ENCODE measurements around the gene MAP3K19. TPM values are rescaled to one million over a fixed set of nuclear protein-coding genes. Genes with fewer than 3 reads are reported as not detected.
A peak's percentile ranks its signal among the peaks of the same experiment; 100 is the strongest.

Gene MAP3K19
- total RNA-seq, 1 experiment from 2014 or later: not detected

GRCh38 chr2:135004005-135004746 lies 43.1 kb downstream of the MAP3K19 start:
- TF ChIP-seq CTCF (IDR thresholded peaks at IDR 0.05) (peak; percentile 97), POLR2AphosphoS5 (IDR thresholded peaks at IDR 0.05; ENCODE audit: low read depth, low read length) (no peak)
- no TSS peak for BruUV-seq (replicated peaks)
- peak; percentile 57 for DNase-seq (ENCODE audit: low read depth, low spot score)
- Histone ChIP-seq H3K27me3 (ENCODE audit: control insufficient read depth, insufficient read depth, low read length) (peaks cover 3% of the 10 kb centered on the region; the same call in 1 of the 2 replicates), H3K36me3 (ENCODE audit: control insufficient read depth, insufficient read depth, low read length) (no peaks in the 10 kb centered on the region), H3K27ac (ENCODE audit: low read length) (no peak overlapping the region), H3K9me3 (ENCODE audit: control insufficient read depth, insufficient read depth, low read depth, low read length) (no peaks in the 10 kb centered on the region), H3K4me3 (ENCODE audit: low read depth in 2 of 2, low read length in 2 of 2) (no peak overlapping the region), H3K4me1 (ENCODE audit: control insufficient read depth, insufficient read depth, low read length) (peaks cover 4% of the 10 kb centered on the region)
- intact Hi-C loops (cut with micrococcal nuclease; ENCODE audit: unreplicated experiment) (loop anchor here (10.0 kb wide), 2 partner anchors 161 to 711 kb away; no protein-coding TSS in a partner anchor), in situ Hi-C loops (cut with HindIII; ENCODE audit: low pct_unique_long_range_greater_than_20kb, low sequenced_read_pairs) (no loop called here)
- ATAC-seq: peak; percentile 100
- ChIA-PET POLR2A (no interaction called here), CTCF (interaction anchor here (0.5 to 1.4 kb wide), 8 partner anchors 15 to 1150 kb away, joined by 3 to 8 read pairs (median 4); no protein-coding TSS in a partner anchor)

GRCh38 chr2:135002836-135003235 lies 44.4 kb downstream of the MAP3K19 start:
- TF ChIP-seq POLR2AphosphoS5 (IDR thresholded peaks at IDR 0.05; ENCODE audit: low read depth, low read length) (no peak), CTCF (IDR thresholded peaks at IDR 0.05) (no peak), SIN3A (IDR thresholded peaks at IDR 0.05; ENCODE audit: borderline replicate concordance, insufficient read depth, low read depth, low read length) (no peak), TCF7L2 (IDR thresholded peaks at IDR 0.05; ENCODE audit: low read depth, low read length) (no peak)
- TF ChIP-seq, protein P1, sequence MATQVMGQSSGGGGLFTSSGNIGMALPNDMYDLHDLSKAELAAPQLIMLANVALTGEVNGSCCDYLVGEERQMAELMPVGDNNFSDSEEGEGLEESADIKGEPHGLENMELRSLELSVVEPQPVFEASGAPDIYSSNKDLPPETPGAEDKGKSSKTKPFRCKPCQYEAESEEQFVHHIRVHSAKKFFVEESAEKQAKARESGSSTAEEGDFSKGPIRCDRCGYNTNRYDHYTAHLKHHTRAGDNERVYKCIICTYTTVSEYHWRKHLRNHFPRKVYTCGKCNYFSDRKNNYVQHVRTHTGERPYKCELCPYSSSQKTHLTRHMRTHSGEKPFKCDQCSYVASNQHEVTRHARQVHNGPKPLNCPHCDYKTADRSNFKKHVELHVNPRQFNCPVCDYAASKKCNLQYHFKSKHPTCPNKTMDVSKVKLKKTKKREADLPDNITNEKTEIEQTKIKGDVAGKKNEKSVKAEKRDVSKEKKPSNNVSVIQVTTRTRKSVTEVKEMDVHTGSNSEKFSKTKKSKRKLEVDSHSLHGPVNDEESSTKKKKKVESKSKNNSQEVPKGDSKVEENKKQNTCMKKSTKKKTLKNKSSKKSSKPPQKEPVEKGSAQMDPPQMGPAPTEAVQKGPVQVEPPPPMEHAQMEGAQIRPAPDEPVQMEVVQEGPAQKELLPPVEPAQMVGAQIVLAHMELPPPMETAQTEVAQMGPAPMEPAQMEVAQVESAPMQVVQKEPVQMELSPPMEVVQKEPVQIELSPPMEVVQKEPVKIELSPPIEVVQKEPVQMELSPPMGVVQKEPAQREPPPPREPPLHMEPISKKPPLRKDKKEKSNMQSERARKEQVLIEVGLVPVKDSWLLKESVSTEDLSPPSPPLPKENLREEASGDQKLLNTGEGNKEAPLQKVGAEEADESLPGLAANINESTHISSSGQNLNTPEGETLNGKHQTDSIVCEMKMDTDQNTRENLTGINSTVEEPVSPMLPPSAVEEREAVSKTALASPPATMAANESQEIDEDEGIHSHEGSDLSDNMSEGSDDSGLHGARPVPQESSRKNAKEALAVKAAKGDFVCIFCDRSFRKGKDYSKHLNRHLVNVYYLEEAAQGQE (IDR thresholded peaks at IDR 0.05; ENCODE audit: insufficient read depth in 1 of 2, low read depth in 2 of 2, low read length in 1 of 2): no peak
- ChIA-PET CTCF (no interaction called here), POLR2A (no interaction called here)
- Histone ChIP-seq H3K9me3 (ENCODE audit: control insufficient read depth, insufficient read depth, low read depth, low read length) (no peaks in the 10 kb centered on the region), H3K36me3 (ENCODE audit: control insufficient read depth, insufficient read depth, low read length) (no peaks in the 10 kb centered on the region), H3K4me3 (ENCODE audit: low read depth in 2 of 2, low read length in 2 of 2) (no peak overlapping the region), H3K27ac (ENCODE audit: low read length) (no peak overlapping the region), H3K27me3 (ENCODE audit: control insufficient read depth, insufficient read depth, low read length) (peaks cover 3% of the 10 kb centered on the region; the same call in 1 of the 2 replicates), H3K4me1 (ENCODE audit: control insufficient read depth, insufficient read depth, low read length) (peaks cover 4% of the 10 kb centered on the region)
- intact Hi-C loops (cut with micrococcal nuclease; ENCODE audit: unreplicated experiment): loop anchor here (10.0 kb wide), 2 partner anchors 162 to 712 kb away; no protein-coding TSS in a partner anchor
- no TSS peak for BruUV-seq (replicated peaks)
- ATAC-seq: no peak
- no peak for DNase-seq (ENCODE audit: low read depth, low spot score)
- in situ Hi-C loops (cut with HindIII; ENCODE audit: low pct_unique_long_range_greater_than_20kb, low sequenced_read_pairs): no loop called here

Data from Panc1 (cell line).